ENCODE measurements around the gene CYB561A3. TPM values are rescaled to one million over a fixed set of nuclear protein-coding genes. Genes with fewer than 3 reads are reported as not detected.

The CYB561A3 gene
- total RNA-seq = 51.8 and 71.0 TPM in 2 replicates

GRCh38 chr11:61361741-61362541 lies at the start of gene CYB561A3, which contains the start of gene TMEM138:
CYB561A3 (minus strand) TSS chr11:61361882; CDS start chr11:61356713, 5,169 bp downstream.
TMEM138 (plus strand) TSS chr11:61362374; CDS start chr11:61364391, 2,017 bp downstream.

GRCh38 chr11:61332797-61333549 lies 28.7 kb downstream of the CYB561A3 start, which contains the start of the genes DDB1 and TKFC:
DDB1 (minus strand) TSS chr11:61333105; CDS start chr11:61332968, 137 bp downstream.
TKFC (plus strand) TSS chr11:61333228; CDS start chr11:61334729, 1,501 bp downstream.

Other genes with a start within 250 kb of the CYB561A3 start
- gene VPS37C, start 200.5 kb downstream of the CYB561A3 start, total RNA-seq = 8.5 and 11.1 TPM in 2 replicates
- gene PGA3, start 158.4 kb downstream of the CYB561A3 start, total RNA-seq = 1.1 TPM in 1 of 2 replicates, not detected in the other
- 2.5 TPM in 1 of 2 replicates, not detected in the other for gene PGA4, start 139.5 kb downstream of the CYB561A3 start, total RNA-seq
- gene PGA5, start 120.7 kb downstream of the CYB561A3 start, total RNA-seq = 0.65 TPM in 1 of 2 replicates, not detected in the other
- gene VWCE, start 66.6 kb downstream of the CYB561A3 start, total RNA-seq = 1.4 and 1.9 TPM in 2 replicates
- 283 and 295 TPM in 2 replicates for gene DDB1, start 28.8 kb downstream of the CYB561A3 start, total RNA-seq
- gene TKFC, start 28.7 kb downstream of the CYB561A3 start, total RNA-seq = 29.8 and 34.7 TPM in 2 replicates
- 23.6 and 24.1 TPM in 2 replicates for gene TMEM138, start 492 bp upstream of the CYB561A3 start, total RNA-seq
- 7.3 and 9.3 TPM in 2 replicates for gene TMEM216, start 30.7 kb upstream of the CYB561A3 start, total RNA-seq
- 22.3 and 25.6 TPM in 2 replicates for gene CPSF7, start 68.1 kb upstream of the CYB561A3 start, total RNA-seq
- gene SDHAF2, start 68.2 kb upstream of the CYB561A3 start, total RNA-seq = 28.7 and 40.9 TPM in 2 replicates
- 0.20 TPM in 1 of 2 replicates, not detected in the other for gene LRRC10B, start 146.9 kb upstream of the CYB561A3 start, total RNA-seq
- 7.4 and 40.1 TPM in 2 replicates for gene SYT7, start 219.2 kb upstream of the CYB561A3 start, total RNA-seq